Caco-2 (cell line): ENCODE results near the gene ENAH. TPM values are rescaled to one million over a fixed set of nuclear protein-coding genes. Genes with fewer than 3 reads are reported as not detected.

Source experiments
- BruUV-seq: library from RNA; stranded (reverse); fragments of 400-500 nt; replicated peaks from 2 replicates; lab custom pipeline; 2021; lab: Mats Ljungman, UMichigan
- CTCF ChIA-PET: fragments of 300-600 bp; sonication (Branson Sonifier 250); formaldehyde crosslinking; loops from one replicate; lab custom pipeline; 2022; ENCODE audit warnings: antibody characterized with exemption; lab: Charles Lee
- POLR2A ChIA-PET: fragments of 300-600 bp; sonication (Branson Sonifier 250); formaldehyde crosslinking; loops from one replicate; lab custom pipeline; 2022; ENCODE audit warnings: antibody characterized with exemption; lab: Charles Lee
- DNase-seq, 2 experiments: peaks; one replicate each; pipeline versions ENCODE4 v3.0.0 to v3.0.0-alpha.2; 2020 to 2022
- H3K27me3 ChIP-seq: replicated peaks from 2 replicates; pipeline ENCODE4 v1.6.0; 2011; ENCODE audit warnings: low read length; ENCODE audit not compliant: control insufficient read depth, insufficient read depth
- H3K36me3 ChIP-seq: 2 replicates; pipeline ENCODE4 v1.5.1; 2011; ENCODE audit warnings: low read length; ENCODE audit not compliant: control insufficient read depth, insufficient read depth
- H3K4me1 ChIP-seq: fragments of 250-450 bp; sonication (Bioruptor Pico); 2 replicates; pipeline ENCODE4 v1.5.1; 2020; ENCODE audit warnings: mild to moderate bottlenecking
- H3K4me3 ChIP-seq: 2 replicates; pipeline ENCODE4 v1.5.1; 2011; ENCODE audit warnings: low read depth, mild to moderate bottlenecking, control low read depth, low read length
- H3K9me3 ChIP-seq: fragments of 250-450 bp; sonication (Bioruptor Pico); 2 replicates; pipeline ENCODE4 v1.5.1; 2020; ENCODE audit warnings: mild to moderate bottlenecking, moderate library complexity
- H3K27ac Mint-ChIP-seq: one replicate; pipeline ENCODE4 v1.8.0; 2022; ENCODE audit warnings: mixed read lengths; ENCODE audit not compliant: unreplicated experiment
- H3K27me3 Mint-ChIP-seq: one replicate; pipeline ENCODE4 v1.8.0; 2022; ENCODE audit warnings: mixed read lengths; ENCODE audit not compliant: insufficient read depth, unreplicated experiment
- H3K36me3 Mint-ChIP-seq: one replicate; pipeline ENCODE4 v1.8.0; 2022; ENCODE audit warnings: mild to moderate bottlenecking, mixed read lengths; ENCODE audit not compliant: insufficient read depth, unreplicated experiment
- H3K4me1 Mint-ChIP-seq: one replicate; pipeline ENCODE4 v1.8.0; 2022; ENCODE audit warnings: low read depth, mixed read lengths; ENCODE audit not compliant: unreplicated experiment
- H3K4me3 Mint-ChIP-seq: one replicate; pipeline ENCODE4 v1.8.0; 2022; ENCODE audit warnings: mild to moderate bottlenecking, moderate library complexity, mixed read lengths; ENCODE audit not compliant: unreplicated experiment
- H3K9me3 Mint-ChIP-seq: one replicate; pipeline ENCODE4 v1.8.0; 2022; ENCODE audit warnings: mixed read lengths; ENCODE audit not compliant: unreplicated experiment
- CTCF ChIP-seq, 2 experiments: fragments of 200-600 bp in 1 of 2; IDR thresholded peaks; 1 replicate in 1 of 2; 2 replicates in 1 of 2; pipeline versions ENCODE4 v1.5.1 to v1.8.0; 2011 to 2022; ENCODE audit warnings: antibody characterized with exemption in 1 of 2, control low read depth in 1 of 2, inconsistent platforms in 1 of 2, low read depth in 1 of 2, low read length in 1 of 2, mild to moderate bottlenecking in 1 of 2, moderate library complexity in 1 of 2; ENCODE audit not compliant: insufficient read depth in 1 of 2, severe bottlenecking in 1 of 2, unreplicated experiment in 1 of 2
- intact Hi-C: fragments of 100-400 bp; cut with micrococcal nuclease; formaldehyde crosslinking; loops from one replicate; pipeline ENCODE4 v1.10.0; 2022; ENCODE audit not compliant: unreplicated experiment
- total RNA-seq: library from RNA; stranded (reverse); gene quantifications from 2 replicates; pipeline ENCODE4 v1.2.3, GENCODE V29; 2022

ENAH gene
- total RNA-seq, 1 experiment from 2014 or later, result 78.0 TPM

DNA sequence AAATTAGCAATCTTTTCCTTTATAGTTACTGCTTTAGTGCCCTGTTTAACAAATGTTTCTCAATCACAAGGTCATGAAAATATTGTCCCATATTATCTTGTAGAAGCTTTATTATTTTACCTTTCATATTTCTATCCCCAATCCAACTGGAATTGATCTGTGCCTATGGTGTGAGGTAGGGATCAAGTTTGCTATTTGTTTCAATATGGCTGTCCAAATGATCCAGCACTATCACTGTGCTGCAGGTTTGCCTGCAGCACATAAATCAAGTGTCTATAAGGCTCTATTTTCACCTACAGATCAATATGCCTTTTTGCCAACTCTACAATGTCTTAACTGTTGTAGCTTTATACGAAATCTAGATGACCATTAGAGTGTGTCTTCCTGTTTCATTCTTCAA, 96.2 kb downstream of the ENAH start:
- POLR2A ChIA-PET, result no interaction called here
- DNase-seq, result no peak
- Mint-ChIP-seq H3K27ac (no peak overlapping the region), H3K36me3 (peaks cover 26% of the 10 kb centered on the region), H3K4me3 (no peak overlapping the region), H3K9me3 (peaks cover 8% of the 10 kb centered on the region), H3K27me3 (no peaks in the 10 kb centered on the region), H3K4me1 (no peaks in the 10 kb centered on the region)
- no TSS peak for BruUV-seq
- no peaks in the 10 kb centered on the region for H3K9me3 ChIP-seq
- CTCF ChIA-PET, result interaction anchor here (0.8 kb wide), 1 partner anchor 215 kb away, joined by 3 read pairs; no protein-coding TSS in a partner anchor
- no peak overlapping the region for H3K4me3 ChIP-seq
- H3K4me1 ChIP-seq, result no peaks in the 10 kb centered on the region
- H3K36me3 ChIP-seq, result no peaks in the 10 kb centered on the region
- no peaks in the 10 kb centered on the region for H3K27me3 ChIP-seq
- no peak for TF ChIP-seq CTCF (IDR thresholded peaks at IDR 0.05; ENCODE audit: insufficient read depth in 1 of 2, low read depth in 1 of 2, low read length in 1 of 2, severe bottlenecking in 1 of 2, unreplicated experiment in 1 of 2)
- intact Hi-C loops, result loop anchor here (10.0 kb wide), 3 partner anchors 98 to 418 kb away; partner anchors contain the start of gene ENAH

GRCh38 chr1:225555821-225556220, 97.1 kb downstream of the ENAH start:
- peaks cover 27% of the 10 kb centered on the region for H3K36me3 Mint-ChIP-seq
- no TSS peak for BruUV-seq
- no peak overlapping the region for H3K27ac Mint-ChIP-seq

DNA sequence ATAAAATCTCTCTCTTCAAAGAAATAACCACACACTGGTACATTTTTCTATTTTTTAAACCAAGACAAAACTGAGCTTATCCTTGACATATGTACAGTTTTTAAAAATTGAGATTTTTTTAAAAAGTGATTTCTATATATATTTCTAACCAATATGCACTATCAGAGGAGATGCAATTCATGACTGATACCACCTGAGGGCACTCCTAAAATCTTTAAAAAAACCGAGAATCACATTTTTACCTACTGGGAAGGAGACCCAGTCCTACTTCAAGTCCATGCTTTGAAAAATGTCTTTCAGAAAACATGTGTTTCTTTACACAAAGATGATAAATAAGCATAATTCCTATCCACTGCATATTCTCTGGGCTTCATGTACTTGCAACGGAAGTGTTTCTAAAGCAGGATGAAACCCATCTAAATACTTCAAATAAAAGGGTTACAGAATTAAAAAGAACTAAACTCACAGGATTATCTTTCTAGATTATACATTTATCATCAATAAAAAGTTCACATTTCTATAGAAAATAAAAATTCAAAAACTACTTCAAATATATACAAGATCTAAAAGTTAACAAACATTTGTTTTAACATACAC, 98.6 kb downstream of the ENAH start:
- Histone ChIP-seq H3K27me3 (no peaks in the 10 kb centered on the region), H3K4me1 (no peaks in the 10 kb centered on the region), H3K36me3 (no peaks in the 10 kb centered on the region), H3K9me3 (no peaks in the 10 kb centered on the region), H3K4me3 (no peak overlapping the region)
- Mint-ChIP-seq H3K27me3 (no peaks in the 10 kb centered on the region), H3K4me1 (no peaks in the 10 kb centered on the region), H3K4me3 (no peak overlapping the region), H3K9me3 (peaks cover 8% of the 10 kb centered on the region), H3K27ac (no peak overlapping the region), H3K36me3 (peaks cover 20% of the 10 kb centered on the region)
- intact Hi-C loops, result loop anchor here (1.0 to 10.0 kb wide), 4 partner anchors 100 to 420 kb away; partner anchors contain the start of gene ENAH
- ChIA-PET POLR2A (no interaction called here), CTCF (interaction anchor here (0.6 kb wide), 1 partner anchor 218 kb away, joined by 3 read pairs; no protein-coding TSS in a partner anchor)
- BruUV-seq, result no TSS peak
- DNase-seq, result peak in 1 of 2 experiments; percentile 31
- TF ChIP-seq CTCF (IDR thresholded peaks at IDR 0.05; ENCODE audit: insufficient read depth in 1 of 2, low read depth in 1 of 2, low read length in 1 of 2, severe bottlenecking in 1 of 2, unreplicated experiment in 1 of 2), result peak; percentile 50 to 56

More at GRCh38 chr1:225555821-225556220, 97.1 kb downstream of the ENAH start:
- POLR2A ChIA-PET, result no interaction called here
- intact Hi-C loops, result loop anchor here (10.0 kb wide), 3 partner anchors 99 to 419 kb away; partner anchors contain the start of gene ENAH
- no peaks in the 10 kb centered on the region for H3K9me3 ChIP-seq
- TF ChIP-seq CTCF (IDR thresholded peaks at IDR 0.05; ENCODE audit: insufficient read depth in 1 of 2, low read depth in 1 of 2, low read length in 1 of 2, severe bottlenecking in 1 of 2, unreplicated experiment in 1 of 2), result no peak
- no peaks in the 10 kb centered on the region for H3K4me1 ChIP-seq
- DNase-seq, result no peak
- H3K36me3 ChIP-seq, result no peaks in the 10 kb centered on the region
- Mint-ChIP-seq H3K4me3 (no peak overlapping the region), H3K4me1 (no peaks in the 10 kb centered on the region), H3K27me3 (no peaks in the 10 kb centered on the region), H3K9me3 (peaks cover 8% of the 10 kb centered on the region)
- no peak overlapping the region for H3K4me3 ChIP-seq
- no peaks in the 10 kb centered on the region for H3K27me3 ChIP-seq
- CTCF ChIA-PET, result interaction anchor here (0.5 to 0.8 kb wide), 2 partner anchors 35 to 216 kb away, joined by 3 to 6 read pairs; no protein-coding TSS in a partner anchor
